ENCODE measurements around the gene HSD17B8.
A peak's percentile ranks its signal among the peaks of the same experiment; 100 is the strongest.

HSD17B8 gene

GRCh38 chr6:33204415-33205190 is at the start of gene HSD17B8:
Gene HSD17B8 (plus strand): TSS chr6:33204655. CDS start chr6:33204669, 14 bp downstream.
- peak; percentile 86 to 94 (median 92) for DNase-seq

- DNase-seq = no peak
Observed at GRCh38 chr6:33156561-33156960, 47.9 kb upstream of the HSD17B8 start.

DNA sequence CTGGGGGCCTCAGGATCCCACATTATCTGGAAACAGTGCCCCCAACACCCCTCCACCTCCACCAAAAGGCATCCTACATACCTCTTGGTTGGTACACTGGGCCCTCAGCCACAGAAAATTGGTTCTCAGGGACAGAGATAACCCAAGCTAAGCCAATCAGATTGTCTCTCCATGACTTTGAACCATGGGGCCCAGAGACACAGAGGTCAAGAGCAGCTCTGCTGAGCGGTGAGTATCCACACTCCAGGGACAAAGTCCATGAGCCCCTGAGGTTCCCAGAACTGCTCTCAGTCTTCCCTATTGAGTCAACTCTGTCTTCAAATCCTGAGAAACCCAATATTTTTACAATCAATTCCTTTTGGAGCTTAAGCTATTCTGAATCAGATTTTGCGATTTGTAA is 47.5 kb upstream of the HSD17B8 start:
- DNase-seq = no peak

DNA sequence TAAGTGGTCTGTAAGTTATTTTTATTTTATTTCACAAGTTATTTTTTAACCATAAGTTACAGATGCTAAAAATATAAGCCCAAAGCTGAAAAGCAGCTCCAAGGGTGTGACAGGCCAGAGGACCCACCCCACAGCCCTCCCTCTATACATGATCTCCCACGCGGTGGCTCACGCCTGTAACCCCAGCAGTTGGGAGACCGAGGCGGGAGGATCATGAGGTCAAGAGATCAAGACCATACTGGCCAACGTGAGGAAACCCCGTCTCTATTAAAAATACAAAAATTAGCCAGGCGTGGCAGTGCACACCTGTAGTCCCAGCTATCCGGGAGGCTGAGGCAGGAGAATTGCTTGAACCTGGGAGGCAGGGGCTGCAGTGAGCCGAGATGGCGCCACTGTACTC is 44.4 kb upstream of the HSD17B8 start:
- DNase-seq = no peak

GRCh38 chr6:33160728-33161344 is 43.6 kb upstream of the HSD17B8 start:
- DNase-seq = no peak

- DNase-seq = peak; percentile 55 to 62 (median 56)
Observed at GRCh38 chr6:33161354-33162331, 42.8 kb upstream of the HSD17B8 start.

- DNase-seq = no peak
Observed at GRCh38 chr6:33163540-33163939, 40.9 kb upstream of the HSD17B8 start.

DNA sequence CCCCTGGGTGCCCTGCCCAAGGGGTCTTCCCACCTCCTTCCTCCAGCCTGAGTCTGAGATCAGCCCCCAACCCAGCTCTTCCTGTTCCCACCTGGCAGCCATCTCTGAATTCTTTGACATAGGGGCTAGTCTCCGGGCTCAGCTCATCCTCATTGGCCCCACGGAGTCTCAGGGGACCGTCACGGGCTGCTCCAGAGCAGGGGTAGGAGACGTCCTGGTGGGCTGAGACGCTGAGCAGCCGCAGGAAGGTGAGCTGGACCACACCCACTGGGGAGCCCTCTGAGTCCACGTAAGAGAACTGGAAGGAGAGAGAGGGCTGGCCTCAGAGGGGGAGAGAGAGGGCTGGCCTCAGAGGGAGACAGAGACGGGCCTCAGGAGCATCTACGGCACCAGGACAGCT is 40.3 kb upstream of the HSD17B8 start:
- DNase-seq = no peak

DNA sequence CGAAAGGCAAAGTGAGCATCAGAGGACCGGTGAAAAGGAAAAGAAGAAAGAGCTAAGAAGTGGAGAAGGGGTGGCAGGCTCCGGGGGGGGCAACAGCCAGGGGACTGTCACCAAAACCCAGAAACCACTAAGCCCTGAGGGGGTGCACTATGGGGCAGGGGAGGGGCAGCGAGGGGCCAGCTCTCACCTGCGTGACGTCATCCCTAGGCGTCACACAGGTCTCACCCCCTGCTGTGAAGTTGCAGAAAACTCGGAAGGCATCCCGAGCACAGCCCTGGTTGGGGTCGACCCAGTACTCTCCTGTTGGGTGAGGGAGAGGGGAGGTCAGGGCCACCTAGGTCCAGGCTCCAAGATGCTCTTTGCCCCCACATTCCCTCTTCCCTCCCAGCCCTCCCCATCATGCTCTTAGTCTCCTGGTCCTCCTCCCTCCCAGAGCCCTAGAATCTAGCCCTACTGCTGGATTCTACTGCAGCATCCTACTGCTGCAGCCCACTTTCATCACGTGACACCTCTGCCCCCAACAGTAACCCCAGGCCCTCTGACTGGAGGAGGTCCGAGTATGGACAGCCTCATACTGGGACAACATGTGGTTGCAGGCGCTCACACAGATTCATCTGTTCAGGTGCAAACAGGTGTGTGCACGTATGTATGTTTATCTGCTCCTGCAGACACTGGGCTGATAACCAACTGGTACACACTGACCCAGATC is 39.6 kb upstream of the HSD17B8 start:
- DNase-seq = no peak

DNA sequence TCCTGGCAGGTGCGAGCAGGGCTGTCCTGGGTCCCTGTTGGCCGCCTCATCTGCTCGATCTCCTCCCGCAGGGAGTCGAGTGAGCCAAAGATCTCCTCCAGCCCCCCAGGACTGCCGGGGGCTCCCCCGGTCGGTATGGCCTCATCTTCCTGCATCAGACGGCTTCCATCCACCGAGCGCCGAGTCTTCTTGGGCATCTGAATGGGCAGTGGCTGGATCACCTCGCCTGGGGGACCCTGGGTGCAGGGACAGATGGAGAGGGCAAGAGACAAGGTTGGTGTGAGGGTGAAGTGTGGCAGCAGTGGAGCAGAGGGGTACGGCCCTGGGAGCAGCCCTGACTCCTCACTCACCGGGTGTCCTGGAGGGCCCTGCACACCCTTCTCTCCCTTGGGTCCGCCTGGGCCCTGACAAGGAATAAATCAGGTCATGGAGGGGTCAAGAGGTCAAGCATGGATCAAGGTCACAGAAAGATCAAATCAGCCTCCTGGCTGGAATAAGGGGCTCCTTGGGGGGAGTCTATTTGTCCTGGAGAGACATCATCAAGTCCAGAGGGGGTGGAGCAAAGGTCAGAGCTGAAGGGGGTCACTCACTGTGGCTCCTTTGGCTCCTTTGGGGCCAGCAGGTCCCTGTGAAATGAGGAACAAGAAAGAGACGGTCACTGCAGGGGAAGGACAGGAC is 38.7 kb upstream of the HSD17B8 start:
- DNase-seq = no peak

DNA sequence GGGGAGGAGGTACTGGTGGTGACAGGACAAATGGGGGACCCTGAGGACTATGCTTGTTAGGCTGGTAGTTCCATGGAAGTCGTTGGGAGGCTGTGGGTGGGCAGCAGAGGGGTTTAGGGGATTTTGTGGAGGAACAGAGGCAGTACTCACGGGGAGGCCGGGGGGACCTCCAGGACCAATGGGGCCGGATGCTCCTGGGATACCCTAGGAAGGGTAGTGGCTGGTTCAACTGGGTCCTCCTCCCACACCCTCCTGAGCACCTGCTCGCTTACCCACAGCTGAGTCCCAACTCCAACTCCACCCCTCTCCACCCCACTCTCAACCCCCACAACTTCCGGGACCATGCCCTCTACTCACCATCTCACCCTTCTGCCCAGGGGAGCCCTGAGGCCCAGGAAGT is 38.1 kb upstream of the HSD17B8 start:
- no peak for DNase-seq

- no peak for DNase-seq
Observed at GRCh38 chr6:33166811-33167210, 37.6 kb upstream of the HSD17B8 start.

- no peak for DNase-seq
Observed at GRCh38 chr6:33167374-33168283, 36.8 kb upstream of the HSD17B8 start.

DNA sequence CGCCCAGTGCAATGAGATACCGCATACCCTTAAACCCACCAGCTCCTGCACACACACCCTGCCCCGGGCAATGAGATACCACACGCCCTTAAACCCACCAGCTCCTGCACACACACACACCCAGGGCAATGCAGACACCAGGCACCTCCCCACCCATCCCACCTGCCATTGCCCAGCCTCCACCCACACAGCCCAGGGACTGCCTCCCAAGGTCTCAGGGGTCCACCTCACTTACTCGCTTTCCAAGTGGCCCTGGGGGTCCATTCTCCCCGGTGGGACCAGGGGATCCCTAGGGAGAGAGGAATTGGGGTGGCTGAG is 36.2 kb upstream of the HSD17B8 start:
- DNase-seq = no peak

GRCh38 chr6:33168639-33169038 is 35.8 kb upstream of the HSD17B8 start:
- no peak for DNase-seq

GRCh38 chr6:33169291-33170175 is 34.9 kb upstream of the HSD17B8 start:
- no peak for DNase-seq

DNA sequence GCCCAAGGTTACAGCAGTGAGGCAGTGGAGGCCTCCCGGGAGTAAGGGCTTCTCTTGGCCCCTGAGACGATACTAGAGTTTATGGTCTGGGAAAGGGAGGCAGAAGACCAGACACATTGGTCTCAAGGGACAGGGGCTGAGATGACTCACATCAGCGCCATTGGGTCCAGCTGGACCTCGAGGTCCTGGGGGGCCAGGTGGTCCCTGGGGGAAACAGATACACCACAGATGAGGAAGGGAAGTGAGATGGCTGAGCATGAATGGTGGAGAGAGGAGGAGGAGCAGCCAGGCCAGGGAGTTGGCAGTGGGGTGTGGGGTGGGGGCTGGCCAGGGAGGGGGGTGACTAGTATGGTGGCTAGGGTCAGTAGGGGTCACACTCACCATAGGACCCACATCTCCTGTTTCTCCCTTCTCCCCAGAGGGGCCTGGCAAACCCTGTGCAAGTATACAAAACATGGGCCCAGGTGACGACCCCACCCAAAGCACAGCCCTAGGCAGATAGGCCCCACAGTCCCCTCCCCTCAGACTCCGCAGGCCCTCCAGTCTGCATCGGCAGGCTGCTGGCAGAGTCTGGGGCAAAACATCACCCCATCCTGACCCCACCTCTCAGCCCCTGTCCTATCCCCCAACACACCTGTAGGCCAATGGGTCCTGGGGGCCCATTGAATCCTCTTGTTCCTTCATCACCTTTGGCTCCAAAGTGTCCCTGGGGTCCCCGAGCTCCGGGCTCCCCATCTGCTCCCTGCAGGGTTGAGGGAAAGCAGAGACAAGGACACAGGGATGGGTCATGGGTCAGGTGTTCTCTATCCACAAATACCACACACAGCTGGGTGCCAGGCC is 34.1 kb upstream of the HSD17B8 start:
- DNase-seq = no peak

GRCh38 chr6:33171016-33171879 is 33.2 kb upstream of the HSD17B8 start:
- no peak for DNase-seq

Data from NCI-H1417 (cell line).